Activated CD8-positive, alpha-beta memory T cell treated with anti-CD3 and anti-CD28 coated beads, Interleukin-2, amount 50 U/mL, for 24 hours (primary cell): ENCODE data around the gene ATP6V1G2.
"Not testable (repeated sequence)": the region's sequence is repeated elsewhere in the genome, so short reads cannot be mapped to it uniquely, and the experiment has no call there.

Experiments used
- DNase-seq: peaks from one replicate; pipeline ENCODE4 v3.0.0-alpha.2; 2020; ENCODE audit errors: extremely low read depth

ATP6V1G2 gene

DNA sequence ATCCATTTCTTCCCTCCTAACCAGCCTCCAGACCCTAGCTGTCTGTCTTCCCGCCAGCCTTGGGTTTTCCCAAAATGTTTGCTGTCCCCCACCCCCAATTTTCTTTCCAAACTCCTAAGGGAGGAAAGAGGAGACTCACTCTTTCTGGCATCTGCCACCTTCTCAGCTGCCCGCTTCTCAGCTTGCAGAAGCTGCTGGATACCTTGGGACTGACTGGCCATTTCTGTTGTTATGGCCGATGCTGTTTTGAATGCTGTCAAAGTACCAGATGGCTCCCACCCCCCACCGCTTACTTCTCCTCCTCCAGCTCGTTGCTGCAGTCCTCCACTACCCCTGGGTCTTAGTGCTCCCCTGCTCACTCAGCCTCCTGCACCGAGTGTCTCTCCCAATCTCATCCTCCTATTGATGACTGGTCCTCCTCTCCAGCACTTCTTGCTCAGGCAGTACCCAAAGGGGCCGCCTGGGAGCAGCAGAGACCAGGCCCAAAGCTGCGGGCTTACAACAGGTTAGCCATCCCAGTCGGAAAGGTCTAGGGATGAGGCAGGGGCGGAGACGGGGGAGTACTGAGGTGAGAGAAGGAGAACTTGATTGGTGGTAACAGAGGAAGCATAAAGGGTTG is at the start of gene ATP6V1G2:
Gene ATP6V1G2 (minus strand): TSS at position 270 of the 619 bp plus-strand sequence. CDS start 49 bp downstream, at position 221.
- DNase-seq: peak; percentile 69

DNA sequence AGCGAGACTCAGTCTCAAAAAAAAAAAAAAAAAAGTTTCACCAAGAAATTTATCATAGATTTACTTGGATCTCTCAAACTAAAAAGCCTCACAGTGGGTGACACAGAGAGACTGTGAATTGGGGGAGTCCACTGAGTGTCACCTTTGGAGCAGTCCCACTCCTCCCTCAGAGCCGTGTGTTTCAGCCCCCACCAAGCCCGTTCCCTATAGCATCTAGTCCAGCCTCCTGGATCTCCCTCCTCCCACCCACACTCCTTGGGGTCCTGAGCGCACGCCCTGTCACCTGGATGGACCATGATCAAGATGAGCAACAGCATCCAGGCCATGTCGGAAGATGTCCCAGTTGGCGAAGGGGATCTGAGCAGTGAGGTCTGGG is 46.0 kb upstream of the ATP6V1G2 start:
- DNase-seq: no peak

DNA sequence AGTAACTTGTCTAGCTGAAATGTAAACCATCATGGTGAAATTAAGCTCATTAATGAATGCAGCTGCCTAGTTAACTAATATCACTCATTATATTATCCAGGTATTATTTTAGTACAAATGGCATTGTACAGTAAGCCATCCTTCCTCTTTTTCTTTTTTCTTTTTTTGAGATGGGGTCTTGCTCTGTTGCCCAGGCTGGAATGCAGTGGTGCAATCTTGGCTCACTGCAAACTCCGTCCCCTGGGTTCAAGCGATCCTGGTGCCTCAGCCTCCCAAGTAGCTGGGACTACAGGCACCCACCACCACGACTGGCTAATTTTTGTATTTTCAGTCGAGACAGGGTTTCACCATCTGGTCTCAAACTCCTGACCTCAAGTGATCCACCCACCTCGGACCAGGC is 44.3 kb upstream of the ATP6V1G2 start:
- not testable (repeated sequence) for DNase-seq

DNA sequence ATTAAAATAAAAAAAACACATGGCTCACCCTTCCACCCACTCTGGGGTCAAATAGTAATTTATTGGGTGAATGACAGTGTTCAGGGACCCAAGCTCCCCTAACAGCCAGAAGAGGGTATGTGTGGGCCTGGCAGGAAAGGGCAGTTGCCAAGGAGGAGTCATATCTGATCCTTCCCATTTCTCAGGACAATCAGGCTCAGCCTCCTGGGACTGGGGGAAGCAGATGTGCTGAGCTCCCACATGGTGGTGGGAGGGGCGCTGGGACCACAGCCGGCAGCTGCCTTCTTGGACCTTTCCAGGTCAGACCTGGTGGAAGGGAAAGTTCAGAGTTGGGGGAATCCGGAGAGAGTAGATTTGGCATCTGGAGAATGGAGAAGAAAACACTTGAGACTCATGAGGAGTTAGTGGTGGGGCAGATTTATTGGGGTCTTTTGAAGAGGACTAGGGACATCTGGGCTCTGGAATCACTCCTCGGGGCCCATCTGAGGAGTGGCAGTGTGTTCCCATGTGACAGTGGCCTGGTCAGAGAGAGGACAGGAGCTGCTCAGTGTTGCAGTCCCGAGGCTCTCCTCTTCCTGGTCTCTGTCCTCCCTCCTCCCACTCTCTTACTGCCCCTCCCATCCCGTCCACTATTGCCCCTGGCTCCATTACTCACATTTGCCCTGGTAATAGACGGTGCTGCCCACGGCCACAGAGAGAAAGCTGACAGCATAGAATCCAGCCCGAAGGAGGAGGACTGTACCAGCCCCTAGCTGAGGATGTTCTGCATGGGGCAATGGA is 42.7 kb upstream of the ATP6V1G2 start:
- DNase-seq: no peak

DNA sequence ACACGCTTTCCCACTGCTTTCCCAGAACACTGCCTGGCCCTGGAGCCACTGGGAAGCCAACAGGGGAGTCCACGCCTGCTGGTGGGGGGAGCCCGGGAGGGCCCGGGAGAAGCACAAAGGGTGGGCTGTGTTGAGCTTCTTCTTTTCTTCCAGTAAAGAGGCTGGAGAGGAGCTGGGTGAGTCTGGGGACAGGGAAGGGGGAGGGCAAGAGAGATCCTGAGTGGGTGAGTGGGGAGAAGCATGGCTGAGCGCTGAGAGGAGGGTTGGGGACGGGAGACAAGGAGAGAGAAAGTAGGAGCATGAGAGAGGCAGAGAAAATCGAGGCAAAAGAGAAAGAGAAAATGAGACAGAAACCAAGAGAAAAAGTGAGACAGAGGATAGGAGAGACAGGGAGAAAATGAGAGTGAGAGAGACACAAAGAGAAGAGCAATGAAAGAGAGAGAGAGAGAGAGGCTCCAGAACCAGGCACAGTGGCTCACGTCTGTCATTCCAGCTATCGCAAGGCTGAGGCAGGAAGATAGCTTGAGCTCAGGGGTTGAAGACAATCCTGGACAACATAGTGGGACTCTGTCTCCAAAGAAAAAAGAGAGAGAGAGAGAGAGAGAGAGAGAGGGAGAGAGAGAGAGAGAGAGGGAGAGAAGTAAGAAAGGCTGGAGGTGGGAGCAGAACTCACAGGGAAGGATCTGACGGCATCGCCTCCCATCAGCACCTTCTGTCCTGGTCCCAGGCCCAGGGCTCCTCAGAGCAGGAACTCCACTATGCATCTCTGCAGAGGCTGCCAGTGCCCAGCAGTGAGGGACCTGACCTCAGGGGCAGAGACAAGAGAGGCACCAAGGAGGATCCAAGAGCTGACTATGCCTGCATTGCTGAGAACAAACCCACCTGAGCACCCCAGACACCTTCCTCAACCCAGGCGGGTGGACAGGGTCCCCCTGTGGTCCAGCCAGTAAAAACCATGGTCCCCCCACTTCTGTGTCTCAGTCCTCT is 41.7 kb upstream of the ATP6V1G2 start:
- DNase-seq: no peak

DNA sequence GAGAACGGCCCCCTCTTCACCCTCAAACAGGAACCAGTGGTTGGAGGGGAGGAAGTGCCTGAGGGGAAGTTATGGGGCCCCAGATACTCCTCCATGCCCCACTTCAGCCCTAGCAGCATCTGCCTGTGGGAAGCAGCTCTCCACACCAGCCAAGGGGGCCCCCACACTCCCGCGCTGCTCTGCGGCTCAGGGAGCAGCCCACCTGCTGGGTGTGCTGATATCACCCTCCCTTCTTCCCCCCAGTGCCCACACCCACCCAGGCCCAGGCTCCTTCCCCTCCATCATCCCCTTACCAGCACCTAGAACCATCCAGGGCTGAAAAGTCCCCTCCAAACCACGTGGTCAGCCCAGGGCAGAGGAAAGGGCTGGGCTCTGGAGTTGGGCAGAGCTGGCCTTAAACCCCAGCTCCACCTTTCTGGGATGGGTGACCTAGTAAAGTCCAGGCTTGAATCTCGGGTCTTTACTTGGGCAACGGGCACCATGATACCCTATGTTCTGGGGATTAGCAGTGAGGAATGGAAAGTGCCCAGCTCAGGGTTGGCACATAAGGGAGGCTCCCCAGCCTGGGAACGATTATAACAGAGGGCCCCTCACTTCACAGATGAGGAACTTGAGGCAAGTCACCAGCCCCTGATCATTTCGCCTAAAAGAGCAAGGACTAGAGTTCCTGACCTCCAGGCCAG is 40.3 kb upstream of the ATP6V1G2 start:
- DNase-seq: no peak

DNA sequence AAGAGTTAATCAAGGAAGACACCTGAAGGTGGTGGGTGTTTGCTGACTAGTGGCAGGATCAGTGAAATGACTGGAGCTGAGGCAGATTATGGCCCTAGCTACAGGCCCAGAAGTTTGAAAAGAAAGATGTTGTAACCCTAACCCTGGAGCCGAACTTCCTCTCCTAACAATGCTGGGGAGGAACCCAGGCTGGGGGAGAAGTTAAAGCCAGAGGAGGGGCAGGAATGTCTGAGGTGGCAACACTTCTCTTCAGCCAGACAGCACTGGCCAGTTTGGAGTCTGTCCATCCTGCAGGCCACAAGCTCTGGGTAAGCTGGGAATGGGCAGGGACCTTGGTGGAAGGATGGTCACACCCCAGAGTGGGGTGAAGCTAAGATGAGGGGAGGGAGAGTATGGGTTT is 39.6 kb upstream of the ATP6V1G2 start, which contains the start of gene LST1:
Gene LST1 (plus strand): TSS at position 270 of the 400 bp plus-strand sequence. CDS start 1,023 bp downstream, outside the sequence.
- DNase-seq: no peak

DNA sequence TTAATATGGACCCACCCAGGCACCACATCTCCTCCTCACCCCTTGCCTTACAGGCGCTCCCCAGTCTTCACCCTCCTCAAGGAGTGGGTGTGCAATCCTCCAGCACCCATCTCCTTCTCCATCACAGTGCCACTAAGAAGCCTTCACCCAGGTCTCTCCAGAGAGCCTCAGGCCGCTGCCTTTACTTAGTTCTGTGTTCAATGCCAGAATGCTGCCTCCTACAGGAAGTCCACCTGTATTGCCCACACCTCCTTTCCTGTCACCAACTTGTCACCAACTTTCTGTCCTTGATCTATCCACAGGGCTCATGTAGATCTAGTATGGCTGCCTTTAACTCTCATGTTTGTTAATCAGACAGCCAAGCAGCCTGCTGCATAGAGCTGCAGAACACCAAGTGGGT is 39.1 kb upstream of the ATP6V1G2 start:
- no peak for DNase-seq

DNA sequence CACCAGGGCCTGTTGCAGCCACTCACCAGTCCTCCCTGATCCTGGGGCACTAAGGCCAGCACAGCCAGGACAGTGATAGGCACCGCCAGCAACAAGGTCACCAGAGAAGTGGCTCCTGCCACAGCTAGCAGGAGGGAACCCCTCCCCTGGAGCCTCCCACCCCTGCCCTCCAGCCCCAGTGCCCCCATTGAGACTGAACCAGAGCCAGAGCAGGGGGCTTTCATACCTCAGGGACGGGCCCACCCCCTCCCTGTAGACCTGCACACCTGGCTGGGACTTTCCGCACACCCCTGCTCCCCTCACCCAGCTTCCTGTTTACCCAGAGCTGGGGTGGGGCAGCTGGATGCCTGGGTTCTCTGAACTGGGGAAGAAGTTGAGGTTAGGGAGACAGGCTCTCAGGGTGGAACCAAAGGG is 35.8 kb upstream of the ATP6V1G2 start, which contains the start of gene LTB:
Gene LTB (minus strand): TSS at position 195 of the 414 bp plus-strand sequence. CDS start 7 bp downstream, at position 188.
- no peak for DNase-seq

DNA sequence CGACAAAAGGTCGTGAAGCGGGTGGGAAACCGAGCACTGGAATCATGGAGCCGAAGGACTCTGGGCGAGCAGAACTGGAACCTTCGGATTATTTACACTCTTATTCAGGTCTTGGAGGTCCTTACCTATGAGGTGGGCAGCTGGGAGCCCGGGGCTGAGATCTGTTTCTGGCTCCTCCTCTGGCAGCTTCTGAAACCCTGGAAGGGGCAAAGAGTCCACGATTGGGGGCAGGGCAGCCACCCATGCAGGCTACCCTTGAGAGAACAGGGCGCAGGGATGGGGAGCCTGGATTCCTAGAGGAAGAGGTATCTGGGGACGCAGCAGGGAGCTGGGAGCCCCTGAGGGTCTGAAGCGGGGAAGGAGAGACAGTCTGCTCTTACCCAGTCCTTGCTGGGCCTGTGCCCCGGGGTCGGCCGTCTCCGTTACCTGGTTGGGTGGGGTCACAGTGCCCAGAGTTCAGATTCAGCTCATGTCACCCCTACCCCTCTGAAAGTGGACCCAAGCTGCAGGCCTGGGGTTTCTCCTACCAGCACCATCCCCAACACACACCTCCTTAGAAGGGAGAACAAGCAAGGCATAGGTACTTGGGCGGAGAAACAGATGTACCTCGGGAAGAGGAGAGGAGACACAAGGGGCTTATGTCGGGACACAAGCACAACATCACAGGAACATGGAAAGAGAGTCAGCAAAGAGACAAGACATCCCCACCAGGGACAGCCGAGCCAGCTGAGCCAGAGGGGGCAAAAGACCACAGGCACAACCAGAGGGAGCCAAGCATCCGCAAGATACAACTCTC is 35.2 kb upstream of the ATP6V1G2 start:
- no peak for DNase-seq

DNA sequence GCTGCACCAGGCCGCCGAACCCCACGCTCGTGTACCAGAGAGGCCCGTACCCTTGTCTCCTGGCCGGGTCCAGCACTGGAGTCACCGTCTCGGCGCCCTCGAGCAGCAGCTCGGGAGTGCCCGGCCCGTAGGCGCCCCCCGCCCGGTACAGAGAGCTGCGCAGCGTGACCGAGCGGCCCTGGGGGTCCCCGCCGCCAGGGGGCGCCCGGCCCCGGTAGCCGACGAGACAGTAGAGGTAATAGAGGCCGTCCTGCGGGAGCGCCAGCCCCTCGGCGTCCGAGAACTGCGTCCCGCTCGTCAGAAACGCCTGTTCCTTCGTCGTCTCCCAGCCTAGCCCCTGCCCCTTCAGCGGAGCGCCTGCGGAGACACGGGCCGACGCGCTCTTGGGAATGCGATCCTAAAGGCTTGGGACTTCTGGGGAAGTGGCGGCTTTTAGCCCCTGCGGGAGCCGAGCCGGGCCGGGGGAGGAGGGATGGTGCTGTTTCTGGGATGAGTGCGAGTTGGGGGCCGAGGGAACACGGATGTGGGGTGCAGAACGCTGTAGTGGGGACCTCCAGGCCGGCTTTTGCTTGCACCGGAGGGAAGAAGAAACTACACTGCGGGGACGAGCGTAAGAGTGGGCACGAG is 34.5 kb upstream of the ATP6V1G2 start:
- no peak for DNase-seq

DNA sequence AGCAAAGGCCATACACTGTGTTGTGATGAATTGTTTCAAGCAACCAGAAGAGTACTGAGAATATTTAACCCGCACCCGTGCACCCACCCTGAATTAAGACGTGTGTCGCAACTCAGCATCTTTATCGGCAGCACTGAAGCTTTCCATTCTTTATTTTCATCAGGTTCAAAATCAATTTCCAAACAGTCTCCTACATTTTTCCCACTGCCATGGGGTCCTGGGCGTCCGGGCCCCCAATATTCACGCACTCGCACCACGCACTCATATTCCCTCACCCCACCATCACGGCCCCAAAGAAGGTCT is 34.0 kb upstream of the ATP6V1G2 start:
- DNase-seq: no peak

DNA sequence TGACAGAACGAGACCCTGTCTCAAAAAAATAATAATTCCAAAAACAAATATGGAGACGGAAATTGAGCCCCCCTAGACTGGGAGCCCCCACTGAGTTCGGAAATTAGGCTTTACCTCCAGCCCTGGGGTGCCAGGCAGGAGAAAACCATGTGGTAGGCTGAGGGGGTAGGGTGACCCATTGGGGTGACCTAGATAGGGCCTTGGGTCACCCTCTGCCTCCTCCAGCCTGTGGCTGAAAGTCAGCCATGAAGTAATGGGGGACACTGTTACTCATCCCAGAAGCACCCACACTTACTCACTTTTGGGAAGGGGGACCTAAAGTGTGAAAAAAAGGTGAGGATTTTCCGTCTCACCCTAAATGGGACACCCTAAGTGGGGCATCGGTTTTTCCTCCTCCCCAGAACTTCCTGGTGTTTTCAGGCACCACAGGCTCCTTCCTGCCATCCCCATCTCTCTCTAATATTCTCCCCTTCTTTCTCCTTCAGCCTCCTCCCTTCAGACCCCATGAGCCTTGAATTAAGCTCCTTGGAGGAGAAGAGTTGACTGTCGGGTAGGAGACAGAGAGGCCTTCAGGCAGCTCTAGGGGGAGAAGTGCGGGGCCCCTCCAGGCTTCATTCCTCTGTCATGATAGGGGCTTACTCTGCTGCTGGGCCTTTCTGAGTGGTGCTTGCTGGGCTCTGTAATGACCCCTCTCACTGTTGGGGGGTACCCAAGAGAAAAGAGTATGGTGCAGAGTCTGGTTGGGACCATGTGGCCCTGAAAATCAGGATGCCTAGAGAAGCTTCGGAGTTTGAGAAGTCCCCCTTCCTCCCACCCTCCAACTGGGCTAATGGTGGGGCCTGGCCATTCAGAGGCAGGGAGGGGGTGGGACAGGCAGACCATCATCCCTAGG is 33.4 kb upstream of the ATP6V1G2 start:
- no peak for DNase-seq

DNA sequence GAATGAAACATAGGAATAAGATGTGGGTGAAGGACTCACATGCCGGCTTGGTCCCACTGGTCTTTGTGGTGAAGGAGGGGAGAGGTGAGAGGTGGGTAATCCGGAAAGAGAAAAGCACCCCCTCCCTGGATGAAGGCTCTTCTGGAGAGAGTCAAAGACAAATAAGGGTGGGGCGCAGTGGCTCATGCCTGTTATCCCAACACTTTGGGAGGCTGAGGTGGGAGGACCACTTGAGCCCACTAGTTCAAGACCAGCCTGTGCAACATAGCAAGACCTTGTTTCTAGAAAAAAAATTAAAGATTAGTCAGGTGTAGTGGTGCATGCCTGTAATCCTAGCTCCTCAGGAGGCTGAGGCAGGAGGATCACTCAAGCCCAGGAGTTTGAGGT is 32.7 kb upstream of the ATP6V1G2 start:
- no peak for DNase-seq

DNA sequence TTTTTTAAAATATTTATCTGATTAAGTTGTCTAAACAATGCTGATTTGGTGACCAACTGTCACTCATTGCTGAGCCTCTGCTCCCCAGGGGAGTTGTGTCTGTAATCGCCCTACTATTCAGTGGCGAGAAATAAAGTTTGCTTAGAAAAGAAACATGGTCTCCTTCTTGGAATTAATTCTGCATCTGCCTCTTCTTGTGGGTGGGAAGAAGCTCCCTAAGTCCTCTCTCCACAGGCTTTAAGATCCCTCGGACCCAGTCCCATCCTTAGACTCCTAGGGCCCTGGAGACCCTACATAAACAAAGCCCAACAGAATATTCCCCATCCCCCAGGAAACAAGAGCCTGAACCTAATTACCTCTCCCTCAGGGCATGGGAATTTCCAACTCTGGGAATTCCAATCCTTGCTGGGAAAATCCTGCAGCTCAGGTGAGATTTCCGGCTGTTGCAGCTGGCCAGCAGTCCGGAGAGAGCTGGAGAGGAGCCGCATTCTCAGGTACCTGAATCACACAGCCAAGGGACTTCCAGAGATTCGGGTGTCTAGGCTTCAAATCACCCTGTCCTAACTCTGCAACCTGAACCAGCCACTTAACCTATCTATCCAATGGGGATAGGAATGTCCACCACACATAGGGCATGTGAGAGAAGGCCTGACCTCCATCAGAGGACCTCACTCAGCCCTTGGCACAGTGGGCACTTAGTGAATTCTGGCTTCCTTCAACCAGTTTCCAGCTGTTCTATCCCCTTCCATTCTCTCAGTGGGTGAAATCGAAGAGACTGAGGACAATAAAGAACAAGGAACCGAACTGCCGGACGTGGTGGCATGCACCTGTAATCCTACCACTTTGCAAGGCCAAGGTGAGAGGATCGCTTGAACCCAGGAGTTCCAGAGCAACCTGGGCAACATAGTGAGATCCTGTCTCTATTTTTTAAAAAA is 32.0 kb upstream of the ATP6V1G2 start:
- no peak for DNase-seq

DNA sequence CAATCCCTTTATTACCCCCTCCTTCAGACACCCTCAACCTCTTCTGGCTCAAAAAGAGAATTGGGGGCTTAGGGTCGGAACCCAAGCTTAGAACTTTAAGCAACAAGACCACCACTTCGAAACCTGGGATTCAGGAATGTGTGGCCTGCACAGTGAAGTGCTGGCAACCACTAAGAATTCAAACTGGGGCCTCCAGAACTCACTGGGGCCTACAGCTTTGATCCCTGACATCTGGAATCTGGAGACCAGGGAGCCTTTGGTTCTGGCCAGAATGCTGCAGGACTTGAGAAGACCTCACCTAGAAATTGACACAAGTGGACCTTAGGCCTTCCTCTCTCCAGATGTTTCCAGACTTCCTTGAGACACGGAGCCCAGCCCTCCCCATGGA is 31.2 kb upstream of the ATP6V1G2 start:
- DNase-seq: no peak

DNA sequence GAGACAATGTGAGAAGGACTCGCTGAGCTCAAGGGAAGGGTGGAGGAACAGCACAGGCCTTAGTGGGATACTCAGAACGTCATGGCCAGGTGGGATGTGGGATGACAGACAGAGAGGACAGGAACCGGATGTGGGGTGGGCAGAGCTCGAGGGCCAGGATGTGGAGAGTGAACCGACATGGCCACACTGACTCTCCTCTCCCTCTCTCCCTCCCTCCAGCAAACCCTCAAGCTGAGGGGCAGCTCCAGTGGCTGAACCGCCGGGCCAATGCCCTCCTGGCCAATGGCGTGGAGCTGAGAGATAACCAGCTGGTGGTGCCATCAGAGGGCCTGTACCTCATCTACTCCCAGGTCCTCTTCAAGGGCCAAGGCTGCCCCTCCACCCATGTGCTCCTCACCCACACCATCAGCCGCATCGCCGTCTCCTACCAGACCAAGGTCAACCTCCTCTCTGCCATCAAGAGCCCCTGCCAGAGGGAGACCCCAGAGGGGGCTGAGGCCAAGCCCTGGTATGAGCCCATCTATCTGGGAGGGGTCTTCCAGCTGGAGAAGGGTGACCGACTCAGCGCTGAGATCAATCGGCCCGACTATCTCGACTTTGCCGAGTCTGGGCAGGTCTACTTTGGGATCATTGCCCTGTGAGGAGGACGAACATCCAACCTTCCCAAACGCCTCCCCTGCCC is 30.6 kb upstream of the ATP6V1G2 start:
- no peak for DNase-seq
